Tibial nerve (tissue), 4 donors: Measurements from ENCODE around the gene SNRNP40. TPM values are rescaled to one million over a fixed set of nuclear protein-coding genes. Genes with fewer than 3 reads are reported as not detected.
A peak's percentile ranks its signal among the peaks of the same experiment; 100 is the strongest.

Source experiments
- DNase-seq, 2 donors: peaks; one replicate each; pipeline ENCODE4 v3.0.0-alpha.2; 2019; ENCODE audit warnings: low spot score in 2 of 2
- H3K27ac ChIP-seq, 4 donors: fragments of 200-600 bp; sonication (generic) in 3 of 4; one replicate each; pipeline ENCODE4 v1.5.1; 2017 to 2019; ENCODE audit warnings: mild to moderate bottlenecking in 1 of 4
- H3K27me3 ChIP-seq, 2 donors: fragments of 200-600 bp; sonication (generic) in 1 of 2; one replicate each; pipeline versions ENCODE4 v1.5.1 to v1.6.0; 2017 to 2019
- H3K36me3 ChIP-seq, 3 donors: fragments of 200-600 bp; sonication (generic); one replicate each; pipeline ENCODE4 v1.5.1; 2018 to 2019
- H3K4me1 ChIP-seq, 4 donors: fragments of 200-600 bp; sonication (generic) in 3 of 4; one replicate each; pipeline ENCODE4 v1.5.1; 2017 to 2019
- H3K4me3 ChIP-seq, 4 donors: fragments of 200-600 bp; sonication (generic) in 3 of 4; one replicate each; pipeline ENCODE4 v1.5.1; 2017 to 2019; ENCODE audit warnings: mild to moderate bottlenecking in 1 of 4, moderate library complexity in 1 of 4
- H3K9me3 ChIP-seq, 4 donors: fragments of 200-600 bp; sonication (generic) in 3 of 4; one replicate each; pipeline ENCODE4 v1.5.1; 2017 to 2019
- CTCF ChIP-seq, 5 experiments: fragments of 200-600 bp in 3 of 5; fragments of 450-650 bp in 2 of 5; sonication (generic) in 3 of 5; IDR thresholded peaks; one replicate each; pipeline ENCODE4 v1.5.1; 2016 to 2019; ENCODE audit warnings: antibody characterized with exemption in 5 of 5, mild to moderate bottlenecking in 3 of 5, moderate library complexity in 2 of 5
- EP300 ChIP-seq, 2 donors: sonication (generic); formaldehyde crosslinking; IDR thresholded peaks; one replicate each; pipeline ENCODE4 v1.6.1; 2017; ENCODE audit warnings: antibody characterized with exemption in 2 of 2, mild to moderate bottlenecking in 1 of 2
- POLR2A ChIP-seq, 2 donors: fragments of 450-650 bp; IDR thresholded peaks; one replicate each; pipeline ENCODE4 v1.6.1; 2017; ENCODE audit warnings: antibody characterized with exemption in 2 of 2, mild to moderate bottlenecking in 2 of 2, moderate library complexity in 2 of 2
- whole genome bisulfite sequencing, 2 donors: methylation state at CpG; one replicate each; pipeline ENCODE4 v1.1.5; 2018; 5-methylcytosine and 5-hydroxymethylcytosine counted together
- total RNA-seq, 4 donors: library from RNA; depleted of rRNA; stranded (reverse); fragments of >200 nt; gene quantifications; one replicate each; pipeline ENCODE4 v1.1.0, GENCODE V29; 2016

Gene SNRNP40
- total RNA-seq, 4 donors from 2014 or later, result 42.8 to 57.0 (median 48.4) TPM

DNA sequence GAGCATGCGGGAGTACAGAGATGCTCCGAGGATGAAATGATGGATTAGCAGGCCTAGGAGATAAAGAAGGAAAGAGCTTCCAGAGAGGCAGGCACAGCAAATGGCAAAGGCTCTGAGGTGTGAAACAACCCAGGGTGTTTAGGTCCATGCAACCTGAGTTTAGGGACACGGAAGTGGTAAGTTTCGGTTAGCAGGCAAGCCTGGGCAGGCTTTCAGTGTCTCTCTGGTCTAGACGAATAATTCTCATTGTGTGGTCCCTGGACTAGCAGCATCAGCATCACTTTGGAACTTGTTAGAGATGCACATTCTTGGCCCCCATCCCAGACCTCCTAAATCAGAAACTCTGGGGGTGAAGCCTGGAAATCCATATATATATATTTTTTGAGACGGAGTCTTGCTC lies 75.5 kb downstream of the SNRNP40 start:
- WGBS, 2 donors, result 77 to 84% methylated on average over 6 of the region's 6 CpGs
- no peaks in the 10 kb centered on the region for H3K36me3 ChIP-seq
- DNase-seq, result no peak

DNA sequence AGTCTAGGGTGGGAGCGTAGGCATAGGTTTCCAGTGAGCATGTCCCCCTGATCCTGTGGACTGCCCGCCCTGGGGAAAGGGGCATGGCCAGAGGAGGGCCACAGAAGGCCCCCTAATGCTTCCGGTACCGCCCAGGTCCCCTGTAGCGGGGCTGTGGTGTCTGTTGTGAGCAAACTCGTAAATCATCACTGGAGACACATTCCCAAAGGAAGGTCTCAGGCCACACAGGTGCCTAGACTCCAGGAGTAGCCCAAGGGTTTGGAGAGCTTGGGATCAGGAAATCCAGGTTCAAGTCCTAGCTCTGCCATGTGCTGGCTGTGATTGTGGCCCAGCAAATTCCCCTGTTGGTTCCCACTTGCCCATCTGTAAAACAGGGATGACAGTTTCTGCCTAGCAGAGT lies 77.1 kb downstream of the SNRNP40 start:
- DNase-seq, result no peak
- H3K4me3 ChIP-seq, result no peak overlapping the region
- H3K27ac ChIP-seq, result no peak overlapping the region
- no peaks in the 10 kb centered on the region for H3K9me3 ChIP-seq
- 80 to 93% methylated on average over 1 to 6 of the region's 6 CpGs for WGBS, 2 donors
- TF ChIP-seq CTCF (IDR thresholded peaks at IDR 0.05), result no peak
- TF ChIP-seq POLR2A (IDR thresholded peaks at IDR 0.05), result no peak
- TF ChIP-seq EP300 (IDR thresholded peaks at IDR 0.05), result no peak
- H3K4me1 ChIP-seq, result no peaks in the 10 kb centered on the region
- peaks cover 0 to 3% of the 10 kb centered on the region in 2 donors for H3K27me3 ChIP-seq
- no peaks in the 10 kb centered on the region for H3K36me3 ChIP-seq

More for the DNA sequence above, 75.5 kb downstream of the SNRNP40 start:
- H3K9me3 ChIP-seq, result no peaks in the 10 kb centered on the region
- no peaks in the 10 kb centered on the region for H3K4me1 ChIP-seq
- no peak overlapping the region for H3K27ac ChIP-seq
- no peak for TF ChIP-seq POLR2A (IDR thresholded peaks at IDR 0.05)
- no peak for TF ChIP-seq EP300 (IDR thresholded peaks at IDR 0.05)
- TF ChIP-seq CTCF (IDR thresholded peaks at IDR 0.05), result no peak
- H3K4me3 ChIP-seq, result no peak overlapping the region
- no peaks in the 10 kb centered on the region for H3K27me3 ChIP-seq

DNA sequence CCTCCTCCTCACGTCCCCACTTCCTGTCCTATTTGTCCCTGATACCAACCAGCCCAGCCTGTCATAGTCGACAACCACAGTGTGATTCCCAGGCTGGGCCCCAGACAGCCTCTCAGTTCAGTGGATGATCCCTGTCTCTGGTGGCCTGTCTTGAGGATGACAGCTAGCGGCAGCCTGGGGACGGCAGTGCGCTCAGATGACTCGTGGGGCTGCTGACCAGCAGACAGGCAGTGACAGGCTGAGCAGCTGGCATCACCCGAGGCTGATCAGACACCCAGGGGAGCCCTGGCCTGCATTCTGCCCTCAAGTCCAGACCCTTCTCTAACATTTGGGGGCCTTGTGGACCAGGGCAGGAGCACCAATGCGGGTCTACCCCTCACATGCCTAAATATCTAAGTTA lies 77.9 kb downstream of the SNRNP40 start:
- no peak overlapping the region for H3K27ac ChIP-seq
- WGBS, 2 donors, result 71 to 82% methylated on average over 7 to 8 of the region's 8 CpGs
- H3K9me3 ChIP-seq, result no peaks in the 10 kb centered on the region
- TF ChIP-seq CTCF (IDR thresholded peaks at IDR 0.05), result no peak
- no peak for TF ChIP-seq POLR2A (IDR thresholded peaks at IDR 0.05)
- TF ChIP-seq EP300 (IDR thresholded peaks at IDR 0.05), result no peak
- no peaks in the 10 kb centered on the region for H3K4me1 ChIP-seq
- no peak for DNase-seq
- peaks cover 0 to 3% of the 10 kb centered on the region in 2 donors for H3K27me3 ChIP-seq
- H3K36me3 ChIP-seq, result no peaks in the 10 kb centered on the region
- H3K4me3 ChIP-seq, result no peak overlapping the region

DNA sequence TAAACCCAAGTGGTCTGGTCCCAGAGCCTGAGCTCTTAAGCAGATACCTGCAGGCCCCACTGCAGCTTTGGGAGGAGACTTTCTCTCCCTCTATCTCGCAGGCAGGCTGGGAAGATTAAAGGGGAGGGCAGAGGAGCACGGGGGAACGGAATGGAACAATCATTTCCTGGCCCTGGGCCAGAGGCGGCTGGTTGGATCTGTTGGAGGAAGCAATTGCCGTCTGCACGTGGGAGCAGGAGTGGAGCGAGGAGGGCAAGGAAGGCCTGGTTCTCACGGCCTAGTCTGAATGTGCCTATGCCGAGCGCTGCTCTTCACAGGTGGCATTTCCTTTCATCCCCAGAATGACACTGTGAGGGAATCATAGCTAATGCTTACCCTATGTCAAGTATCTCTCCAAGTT lies 80.6 kb downstream of the SNRNP40 start:
- no peaks in the 10 kb centered on the region for H3K36me3 ChIP-seq
- H3K4me3 ChIP-seq, result no peak overlapping the region
- H3K9me3 ChIP-seq, result peaks cover 0 to 15% (median 0%) of the 10 kb centered on the region in 4 donors
- H3K27me3 ChIP-seq, result peaks cover 0 to 3% of the 10 kb centered on the region in 2 donors
- TF ChIP-seq EP300 (IDR thresholded peaks at IDR 0.05) (no peak), POLR2A (IDR thresholded peaks at IDR 0.05) (no peak), CTCF (IDR thresholded peaks at IDR 0.05) (no peak)
- H3K27ac ChIP-seq, result no peak overlapping the region
- H3K4me1 ChIP-seq, result no peaks in the 10 kb centered on the region
- WGBS, 2 donors, result 17 to 21% methylated on average over 10 of the region's 10 CpGs
- DNase-seq, result peak in 1 of 2 donors; percentile 9

DNA sequence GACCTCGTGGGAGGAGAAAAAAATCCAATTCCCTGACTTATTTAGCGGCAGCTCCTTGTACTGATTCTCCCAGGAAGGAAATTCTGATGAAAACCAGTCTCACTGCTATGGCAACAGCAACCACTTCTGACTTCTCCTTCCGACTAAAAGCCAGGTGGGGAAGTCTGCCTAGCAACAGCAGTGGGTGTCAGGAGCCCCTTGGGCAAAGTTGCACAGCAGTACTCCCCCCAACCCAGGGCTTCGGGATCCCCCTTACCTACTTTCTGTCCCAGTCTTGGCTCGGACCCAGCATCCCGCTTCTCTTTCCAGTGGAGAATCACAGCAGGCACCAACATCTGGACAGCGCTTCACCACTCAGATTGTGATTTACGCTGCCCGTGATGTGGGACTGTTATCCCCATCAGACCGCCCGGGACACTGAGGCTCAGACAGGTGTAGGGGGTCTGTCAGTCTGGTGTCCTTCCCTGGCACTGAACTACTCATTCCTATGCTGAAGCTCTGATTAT lies 81.5 kb downstream of the SNRNP40 start:
- WGBS, 2 donors, result 62 to 68% methylated on average over 11 of the region's 11 CpGs
- H3K4me3 ChIP-seq, result no peak overlapping the region
- no peak overlapping the region for H3K27ac ChIP-seq
- DNase-seq, result no peak
- peaks cover 0 to 18% (median 0%) of the 10 kb centered on the region in 4 donors for H3K9me3 ChIP-seq
- peaks cover 0 to 3% of the 10 kb centered on the region in 2 donors for H3K27me3 ChIP-seq
- no peaks in the 10 kb centered on the region for H3K36me3 ChIP-seq
- no peaks in the 10 kb centered on the region for H3K4me1 ChIP-seq
- no peak for TF ChIP-seq POLR2A (IDR thresholded peaks at IDR 0.05)
